Measurements from ENCODE around the gene MTERF4. TPM values are rescaled to one million over a fixed set of nuclear protein-coding genes. Genes with fewer than 3 reads are reported as not detected.

The MTERF4 gene
- polyA plus RNA-seq, 6 donors from 2014 or later = 45.7 to 71.2 (median 58.3) TPM

DNA sequence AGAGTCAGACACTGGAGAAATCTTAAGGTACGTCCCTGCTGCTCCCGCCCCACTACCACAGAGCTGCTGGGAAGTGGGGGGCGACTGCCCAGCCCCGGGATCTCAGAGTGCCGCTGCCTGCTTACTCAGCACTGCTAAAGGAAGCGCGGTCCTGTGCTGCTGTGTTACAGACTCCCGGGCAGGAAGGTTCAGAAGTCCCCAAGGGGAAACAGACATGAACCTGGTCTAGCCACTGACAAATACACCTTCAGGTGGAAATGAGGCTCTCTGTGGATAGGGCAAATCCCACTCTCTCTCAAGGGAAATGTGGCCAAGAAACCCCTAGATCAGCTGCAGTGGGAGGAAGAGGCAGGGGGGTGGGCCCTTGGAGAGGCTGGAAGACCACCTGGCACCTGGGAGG is 13.7 kb downstream of the MTERF4 start:
- Mint-ChIP-seq H3K4me1 (peaks cover 0 to 19% (median 15%) of the 10 kb centered on the region in 3 donors), H3K4me3 (no peak overlapping the region), H3K27ac (peak overlapping the region in 2 of 6 donors; percentile 81 to 82), H3K9me3 (peaks cover 0 to 9% (median 4%) of the 10 kb centered on the region in 7 donors), H3K27me3 (no peaks in the 10 kb centered on the region), H3K36me3 (peaks cover 26 to 28% of the 10 kb centered on the region in 2 donors)
- DNase-seq = no peak
- ATAC-seq (ENCODE audit: low read depth in 2 of 2) = no peak

- Mint-ChIP-seq H3K27me3 (no peaks in the 10 kb centered on the region), H3K4me3 (no peak overlapping the region), H3K36me3 (peaks cover 26 to 28% of the 10 kb centered on the region in 2 donors), H3K27ac (peak overlapping the region in 2 of 6 donors; percentile 81 to 82), H3K4me1 (peaks cover 0 to 26% (median 20%) of the 10 kb centered on the region in 3 donors), H3K9me3 (peaks cover 0 to 9% (median 4%) of the 10 kb centered on the region in 7 donors)
- no peak for DNase-seq
- ATAC-seq (ENCODE audit: low read depth in 2 of 2) = no peak
Measured at GRCh38 chr2:241087420-241088268, 14.4 kb downstream of the MTERF4 start.

DNA sequence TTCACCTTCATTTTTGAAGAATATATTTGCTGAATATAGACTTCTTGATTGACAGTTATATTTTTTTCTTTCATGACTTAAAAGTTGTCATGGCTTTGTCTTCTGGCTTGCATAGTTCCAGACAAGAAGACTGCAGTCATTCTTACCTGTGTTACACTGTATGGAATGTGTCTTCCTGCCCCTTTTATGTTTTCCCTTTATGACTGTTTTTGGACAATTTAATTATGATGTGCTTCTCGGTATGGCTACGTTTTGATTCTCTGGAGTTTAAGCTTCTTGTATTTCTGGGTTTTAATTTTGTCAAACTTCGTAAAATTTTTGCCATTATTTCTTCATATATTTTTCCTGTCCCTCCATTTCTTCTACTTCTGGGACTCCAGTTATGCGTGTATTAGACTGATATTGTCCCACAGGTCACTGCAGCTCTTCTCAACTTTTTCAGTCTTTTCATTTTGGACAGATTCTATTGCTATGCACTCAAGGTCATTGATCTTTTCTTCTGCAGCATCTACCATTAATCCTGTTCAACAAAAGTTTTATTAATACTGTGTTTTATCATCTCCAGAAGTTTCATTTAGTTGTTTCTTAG is 17.1 kb downstream of the MTERF4 start:
- Mint-ChIP-seq H3K4me1 (peaks cover 0 to 22% (median 19%) of the 10 kb centered on the region in 3 donors), H3K4me3 (no peak overlapping the region), H3K27me3 (no peaks in the 10 kb centered on the region), H3K27ac (no peak overlapping the region), H3K9me3 (peaks cover 0 to 9% (median 4%) of the 10 kb centered on the region in 7 donors), H3K36me3 (peaks cover 23 to 26% of the 10 kb centered on the region in 2 donors)
- DNase-seq = no peak
- no peak for ATAC-seq (ENCODE audit: low read depth in 2 of 2)

DNA sequence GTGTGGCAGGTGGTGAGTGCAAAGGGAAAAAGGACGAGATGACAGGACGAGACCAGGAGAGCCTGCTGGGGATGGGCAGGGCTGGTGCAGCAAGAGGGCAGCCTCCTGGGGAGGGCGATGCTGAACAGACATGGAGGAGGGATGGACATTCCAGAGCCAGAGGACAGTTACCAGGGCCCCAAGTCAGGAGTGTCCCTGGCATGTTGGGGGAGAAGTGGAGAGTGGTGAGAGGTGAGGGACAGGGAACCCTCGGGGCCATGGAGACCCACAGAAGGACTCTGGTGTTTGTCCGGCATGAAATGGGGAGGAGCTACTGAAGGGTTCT is 19.0 kb downstream of the MTERF4 start:
- peaks cover 0 to 9% (median 4%) of the 10 kb centered on the region in 7 donors for H3K9me3 Mint-ChIP-seq
- H3K27me3 Mint-ChIP-seq = no peaks in the 10 kb centered on the region
- peaks cover 23 to 26% of the 10 kb centered on the region in 2 donors for H3K36me3 Mint-ChIP-seq
- peak overlapping the region in 1 of 8 donors; percentile 48 for H3K4me3 Mint-ChIP-seq
- ATAC-seq (ENCODE audit: low read depth in 2 of 2) (no peak), DNase-seq (no peak)
- H3K4me1 Mint-ChIP-seq = peaks cover 9 to 18% (median 14%) of the 10 kb centered on the region in 3 donors
- peak overlapping the region in 3 of 6 donors; percentile 17 to 84 (median 80) for H3K27ac Mint-ChIP-seq

DNA sequence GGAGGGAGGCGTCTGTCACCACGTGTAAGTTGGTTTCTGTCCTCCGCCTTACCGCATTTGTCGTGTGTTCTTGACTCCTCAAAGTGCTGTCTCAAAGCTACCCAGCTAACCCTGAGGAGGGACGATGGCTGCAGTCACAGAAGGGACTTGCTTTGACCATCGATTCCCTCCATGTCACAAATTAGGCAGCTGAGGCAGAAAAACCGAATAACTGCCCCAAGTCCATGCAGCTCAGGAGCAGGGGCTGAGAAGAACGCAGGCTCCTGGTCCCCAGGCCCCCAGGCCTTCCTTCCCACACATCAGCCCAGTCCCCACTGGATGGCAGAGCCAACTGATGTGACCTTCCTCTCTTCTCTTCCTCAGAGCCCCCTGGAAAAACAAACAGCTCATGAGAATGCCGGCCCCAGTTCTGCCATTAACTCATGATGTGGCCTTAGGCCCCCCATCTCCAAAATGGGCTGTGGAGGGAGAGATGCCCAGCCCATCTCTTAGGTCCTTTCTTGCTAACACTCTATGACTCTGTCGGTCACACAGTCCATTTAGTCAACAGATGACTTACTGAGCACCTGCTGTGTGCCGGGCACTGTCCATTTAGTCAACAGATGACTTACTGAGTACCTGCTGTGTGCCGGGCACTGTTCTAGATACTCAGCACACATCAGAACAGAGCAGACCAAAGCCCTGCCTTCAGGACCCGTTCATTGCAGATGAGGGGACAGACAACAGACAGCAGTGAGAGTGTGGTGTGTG is 19.6 kb downstream of the MTERF4 start:
- DNase-seq = no peak
- no peaks in the 10 kb centered on the region for H3K27me3 Mint-ChIP-seq
- H3K27ac Mint-ChIP-seq = peak overlapping the region in 5 of 6 donors; percentile 17 to 84 (median 66)
- peak overlapping the region in 1 of 8 donors; percentile 48 for H3K4me3 Mint-ChIP-seq
- peaks cover 23 to 26% of the 10 kb centered on the region in 2 donors for H3K36me3 Mint-ChIP-seq
- H3K4me1 Mint-ChIP-seq = peaks cover 9 to 17% (median 11%) of the 10 kb centered on the region in 3 donors
- H3K9me3 Mint-ChIP-seq = peaks cover 0 to 9% (median 4%) of the 10 kb centered on the region in 7 donors
- no peak for ATAC-seq (ENCODE audit: low read depth in 2 of 2)

GRCh38 chr2:241081643-241082340 is 20.3 kb downstream of the MTERF4 start:
- ATAC-seq (ENCODE audit: low read depth in 2 of 2) (no peak), DNase-seq (no peak)
- Mint-ChIP-seq H3K4me1 (peaks cover 11 to 21% (median 16%) of the 10 kb centered on the region in 3 donors), H3K36me3 (peaks cover 22 to 23% of the 10 kb centered on the region in 2 donors), H3K4me3 (no peak overlapping the region), H3K27me3 (no peaks in the 10 kb centered on the region), H3K27ac (peak overlapping the region in 4 of 6 donors; percentile 57 to 83 (median 74)), H3K9me3 (peaks cover 0 to 9% (median 4%) of the 10 kb centered on the region in 7 donors)

DNA sequence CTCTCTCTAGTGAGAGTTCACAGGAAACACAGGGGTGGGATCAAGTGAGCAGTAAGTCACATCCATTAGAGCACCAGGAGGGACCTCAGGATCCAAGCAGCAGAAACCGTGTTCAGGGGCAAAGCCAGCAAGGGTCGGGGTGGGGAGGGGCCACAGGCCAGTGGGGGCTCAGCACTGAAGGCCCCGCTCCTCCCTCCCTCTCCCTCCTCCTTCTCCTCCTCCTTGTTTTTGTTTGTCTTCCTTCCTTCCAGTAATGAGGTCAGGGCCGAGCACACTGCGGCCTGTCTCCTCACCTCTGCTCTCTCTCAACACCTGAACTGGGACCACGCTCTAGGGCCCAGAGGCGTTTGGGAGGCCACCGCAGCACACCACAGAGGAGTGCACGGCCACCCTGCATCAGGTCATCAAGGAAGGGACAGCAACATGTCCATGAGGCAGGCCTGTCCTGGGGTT is 20.9 kb downstream of the MTERF4 start:
- peaks cover 11 to 18% (median 16%) of the 10 kb centered on the region in 3 donors for H3K4me1 Mint-ChIP-seq
- H3K9me3 Mint-ChIP-seq = peaks cover 0 to 9% (median 4%) of the 10 kb centered on the region in 7 donors
- peak overlapping the region in 1 of 8 donors; percentile 88 for H3K4me3 Mint-ChIP-seq
- no peaks in the 10 kb centered on the region for H3K27me3 Mint-ChIP-seq
- H3K36me3 Mint-ChIP-seq = peaks cover 16 to 17% of the 10 kb centered on the region in 2 donors
- H3K27ac Mint-ChIP-seq = peak overlapping the region in 4 of 6 donors; percentile 49 to 81 (median 62)
- DNase-seq (no peak), ATAC-seq (ENCODE audit: low read depth in 2 of 2) (no peak)

DNA sequence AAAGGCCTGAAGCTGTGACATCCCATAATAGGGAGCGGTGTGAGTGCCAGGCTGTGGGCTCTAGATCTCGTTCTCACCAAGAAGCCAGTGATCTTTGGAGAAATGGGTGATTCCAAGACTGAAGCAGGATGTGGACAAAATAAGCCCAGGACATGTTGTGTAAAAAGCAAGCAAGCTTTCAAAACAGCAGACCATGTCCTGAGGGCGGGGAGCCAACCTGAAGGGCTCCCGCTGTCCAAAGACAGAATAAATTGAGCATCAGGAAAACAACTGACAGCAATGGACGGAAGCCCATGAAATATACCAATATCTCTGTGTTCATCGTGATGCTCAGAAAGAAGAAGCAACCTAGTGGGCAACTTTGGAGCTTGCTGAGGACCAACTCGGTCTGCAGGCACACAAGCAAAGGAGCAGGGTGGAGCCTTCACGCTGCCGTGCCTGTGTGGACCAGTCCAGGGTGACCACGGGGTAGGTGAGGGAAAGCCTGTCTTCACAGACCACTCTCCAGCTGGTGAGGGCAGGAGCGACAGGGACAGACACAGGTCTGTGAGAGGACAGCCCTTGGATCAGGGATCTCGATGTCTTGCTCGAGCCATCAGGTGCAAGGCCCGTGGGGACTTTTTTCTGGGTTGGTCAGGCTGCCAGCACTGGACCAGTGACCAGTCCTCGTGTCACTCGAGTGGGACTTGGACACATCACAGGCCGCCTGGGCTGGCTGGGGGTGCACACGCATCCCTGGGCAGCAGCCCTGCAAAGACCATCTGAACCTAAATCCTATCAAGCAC is 21.5 kb downstream of the MTERF4 start:
- Mint-ChIP-seq H3K27me3 (no peaks in the 10 kb centered on the region), H3K9me3 (peaks cover 0 to 9% (median 4%) of the 10 kb centered on the region in 7 donors), H3K4me1 (peaks cover 11 to 16% (median 15%) of the 10 kb centered on the region in 3 donors), H3K36me3 (peaks cover 12 to 13% of the 10 kb centered on the region in 2 donors), H3K4me3 (no peak overlapping the region), H3K27ac (peak overlapping the region in 4 of 6 donors; percentile 49 to 71 (median 60))
- DNase-seq = no peak
- no peak for ATAC-seq (ENCODE audit: low read depth in 2 of 2)

GRCh38 chr2:241074901-241075540 is 27.1 kb downstream of the MTERF4 start:
- H3K4me3 Mint-ChIP-seq = no peak overlapping the region
- DNase-seq (no peak), ATAC-seq (ENCODE audit: low read depth in 2 of 2) (no peak)
- no peaks in the 10 kb centered on the region for H3K27me3 Mint-ChIP-seq
- H3K4me1 Mint-ChIP-seq = peaks cover 9 to 12% (median 11%) of the 10 kb centered on the region in 3 donors
- H3K27ac Mint-ChIP-seq = no peak overlapping the region
- H3K9me3 Mint-ChIP-seq = no peaks in the 10 kb centered on the region
- H3K36me3 Mint-ChIP-seq = peaks cover 0 to 5% of the 10 kb centered on the region in 2 donors

DNA sequence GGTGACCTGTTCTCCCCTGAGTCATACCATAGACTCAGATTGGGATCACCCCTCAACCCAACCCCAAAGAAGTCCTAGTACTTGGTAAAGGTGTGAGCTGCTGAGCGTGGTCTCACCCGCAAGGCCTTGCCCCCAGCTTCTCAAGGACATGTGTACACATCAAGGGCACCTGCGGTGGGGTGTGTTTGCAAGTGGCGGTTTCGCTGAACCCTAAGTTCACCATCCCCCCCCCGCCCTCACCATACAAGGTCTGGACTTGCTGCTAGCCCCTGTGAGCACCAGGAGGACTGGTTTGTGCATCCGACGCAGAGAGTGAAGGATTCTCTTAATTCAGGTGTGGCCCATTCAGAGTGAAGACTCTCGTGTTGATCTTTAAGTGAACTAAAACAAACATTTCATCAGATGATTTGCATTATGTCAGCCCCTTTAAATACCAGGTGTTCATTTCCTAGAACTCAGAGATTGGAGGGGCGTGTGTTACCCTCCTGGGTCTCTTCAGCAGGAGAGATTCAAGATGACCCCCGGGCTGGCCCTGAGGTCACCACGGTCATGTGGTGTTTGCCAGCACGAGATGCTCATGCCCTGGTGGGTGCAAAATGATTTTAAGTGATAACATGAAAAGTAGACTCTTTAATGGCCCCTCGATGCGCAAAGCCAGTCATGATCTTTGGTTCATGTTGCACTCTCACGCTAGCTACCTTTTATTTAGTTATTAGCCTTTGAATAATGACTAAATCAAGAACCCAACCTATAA is 27.8 kb downstream of the MTERF4 start:
- no peaks in the 10 kb centered on the region for H3K27me3 Mint-ChIP-seq
- no peak overlapping the region for H3K27ac Mint-ChIP-seq
- H3K36me3 Mint-ChIP-seq = peaks cover 0 to 5% of the 10 kb centered on the region in 2 donors
- ATAC-seq (ENCODE audit: low read depth in 2 of 2) = no peak
- H3K4me3 Mint-ChIP-seq = no peak overlapping the region
- no peak for DNase-seq
- H3K4me1 Mint-ChIP-seq = peaks cover 9 to 12% (median 11%) of the 10 kb centered on the region in 3 donors
- no peaks in the 10 kb centered on the region for H3K9me3 Mint-ChIP-seq
